ENCODE measurements around the gene CCDC85B.
A peak's percentile ranks its signal among the peaks of the same experiment; 100 is the strongest.

Gene CCDC85B

DNA sequence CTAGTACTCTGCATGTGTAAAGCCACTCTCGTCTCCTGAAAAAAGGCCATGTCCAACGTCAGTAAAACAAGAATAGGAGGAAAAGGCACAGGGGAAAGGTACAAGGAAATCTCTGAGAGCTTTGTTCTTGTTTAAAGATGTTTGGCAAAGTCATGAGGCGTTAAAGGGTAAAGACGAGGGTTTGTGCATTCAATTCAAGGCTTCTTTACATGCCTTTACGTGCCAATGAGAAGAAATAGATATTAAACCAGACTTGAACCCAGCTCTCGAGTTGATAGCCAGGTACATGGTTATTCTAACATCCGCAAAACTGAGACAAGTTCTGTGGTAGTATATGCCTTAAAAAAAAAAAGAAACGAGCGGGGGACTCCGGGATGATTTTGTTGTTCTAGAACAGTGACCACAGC lies 31.8 kb upstream of the CCDC85B start:
- H3K4me3 ChIP-seq (ENCODE audit: low read length), result peak overlapping the region; percentile 96
- H3K27me3 ChIP-seq (ENCODE audit: insufficient read depth, low read length), result no peaks in the 10 kb centered on the region
- H3K9me3 ChIP-seq (ENCODE audit: insufficient read depth, low read depth, low read length), result no peaks in the 10 kb centered on the region
- H3K27ac ChIP-seq (ENCODE audit: low read depth, low read length), result peak overlapping the region; percentile 96
- peaks cover 49% of the 10 kb centered on the region for H3K36me3 ChIP-seq (ENCODE audit: insufficient read depth, low read length)
- peak overlapping the region; percentile 96 for H3K9ac ChIP-seq (ENCODE audit: low read depth, low read length)
- 2% methylated on average over 10 of the region's 10 CpGs for WGBS
- H3K4me1 ChIP-seq (ENCODE audit: insufficient read depth, low read length), result peaks cover 7% of the 10 kb centered on the region

DNA sequence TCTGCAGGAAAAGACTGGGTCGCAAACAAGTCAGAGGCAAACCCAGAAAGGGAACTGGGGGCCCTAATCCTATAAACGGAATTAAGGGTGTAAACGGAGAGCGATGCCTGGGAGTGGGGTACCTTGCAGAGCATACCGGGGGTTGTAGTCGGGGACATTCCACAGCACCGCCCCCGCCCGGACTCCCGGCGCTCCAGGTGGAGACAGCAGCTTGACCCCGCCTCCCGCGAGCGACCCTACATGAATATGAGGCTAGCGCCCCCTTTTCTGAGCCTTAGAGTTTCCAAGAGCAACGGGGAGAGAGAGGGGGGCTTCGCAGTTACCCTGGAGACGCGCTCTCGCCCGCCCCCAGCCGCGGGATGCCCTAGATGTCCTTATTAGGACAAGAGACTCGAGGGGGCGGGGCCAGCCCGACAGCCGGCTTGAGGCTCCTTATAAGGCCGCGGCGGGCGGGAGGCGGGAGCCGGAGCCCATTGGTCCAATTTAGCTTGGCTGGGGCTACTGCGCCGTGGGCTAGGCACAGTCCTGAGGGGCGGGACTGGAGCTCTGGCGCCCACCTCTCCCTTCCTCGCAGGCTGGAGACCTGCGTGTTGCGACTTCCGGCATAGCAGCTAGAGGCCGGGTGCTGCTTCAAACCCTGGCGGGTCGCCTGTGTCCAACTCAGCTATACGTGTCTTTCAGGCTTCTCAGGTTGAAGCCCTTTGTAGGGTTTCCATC lies 31.2 kb upstream of the CCDC85B start:
- under 1% methylated on average over 46 of the region's 46 CpGs for WGBS

DNA sequence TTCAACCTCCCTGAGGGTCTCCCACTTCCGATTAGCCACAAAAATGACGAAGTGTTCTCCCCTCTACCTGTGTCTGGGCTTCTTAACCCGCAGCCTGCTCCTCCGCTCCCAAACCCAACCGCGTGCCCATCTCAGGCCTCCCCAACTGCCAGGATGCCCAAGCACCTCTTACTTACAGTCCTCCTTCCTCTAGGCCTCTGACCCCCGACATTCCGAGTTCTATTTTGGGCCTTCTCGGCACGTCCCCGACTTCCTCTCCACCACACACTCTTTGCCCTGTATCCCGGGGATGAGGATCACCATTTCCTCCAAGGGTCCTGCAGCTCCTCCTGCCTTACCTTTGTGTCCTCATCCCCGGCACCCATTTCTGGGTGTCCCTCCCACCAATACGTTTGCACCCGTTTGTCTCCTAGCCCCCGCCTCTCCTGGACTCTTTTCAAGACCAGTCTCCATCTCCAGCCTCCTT lies 30.6 kb upstream of the CCDC85B start:
- Histone ChIP-seq H3K36me3 (ENCODE audit: insufficient read depth, low read length) (peaks cover 49% of the 10 kb centered on the region), H3K4me3 (ENCODE audit: low read length) (peak overlapping the region; percentile 96), H3K9me3 (ENCODE audit: insufficient read depth, low read depth, low read length) (no peaks in the 10 kb centered on the region), H3K27me3 (ENCODE audit: insufficient read depth, low read length) (no peaks in the 10 kb centered on the region), H3K4me1 (ENCODE audit: insufficient read depth, low read length) (peaks cover 7% of the 10 kb centered on the region), H3K9ac (ENCODE audit: low read depth, low read length) (peak overlapping the region; percentile 96), H3K27ac (ENCODE audit: low read depth, low read length) (peak overlapping the region; percentile 96)
- WGBS, result 3% methylated on average over 16 of the region's 16 CpGs

More for the DNA sequence above, 31.2 kb upstream of the CCDC85B start:
- Histone ChIP-seq H3K9ac (ENCODE audit: low read depth, low read length) (peak overlapping the region; percentile 96), H3K27me3 (ENCODE audit: insufficient read depth, low read length) (no peaks in the 10 kb centered on the region), H3K27ac (ENCODE audit: low read depth, low read length) (peak overlapping the region; percentile 96), H3K4me1 (ENCODE audit: insufficient read depth, low read length) (peaks cover 7% of the 10 kb centered on the region), H3K4me3 (ENCODE audit: low read length) (peak overlapping the region; percentile 96), H3K36me3 (ENCODE audit: insufficient read depth, low read length) (peaks cover 49% of the 10 kb centered on the region), H3K9me3 (ENCODE audit: insufficient read depth, low read depth, low read length) (no peaks in the 10 kb centered on the region)

DNA sequence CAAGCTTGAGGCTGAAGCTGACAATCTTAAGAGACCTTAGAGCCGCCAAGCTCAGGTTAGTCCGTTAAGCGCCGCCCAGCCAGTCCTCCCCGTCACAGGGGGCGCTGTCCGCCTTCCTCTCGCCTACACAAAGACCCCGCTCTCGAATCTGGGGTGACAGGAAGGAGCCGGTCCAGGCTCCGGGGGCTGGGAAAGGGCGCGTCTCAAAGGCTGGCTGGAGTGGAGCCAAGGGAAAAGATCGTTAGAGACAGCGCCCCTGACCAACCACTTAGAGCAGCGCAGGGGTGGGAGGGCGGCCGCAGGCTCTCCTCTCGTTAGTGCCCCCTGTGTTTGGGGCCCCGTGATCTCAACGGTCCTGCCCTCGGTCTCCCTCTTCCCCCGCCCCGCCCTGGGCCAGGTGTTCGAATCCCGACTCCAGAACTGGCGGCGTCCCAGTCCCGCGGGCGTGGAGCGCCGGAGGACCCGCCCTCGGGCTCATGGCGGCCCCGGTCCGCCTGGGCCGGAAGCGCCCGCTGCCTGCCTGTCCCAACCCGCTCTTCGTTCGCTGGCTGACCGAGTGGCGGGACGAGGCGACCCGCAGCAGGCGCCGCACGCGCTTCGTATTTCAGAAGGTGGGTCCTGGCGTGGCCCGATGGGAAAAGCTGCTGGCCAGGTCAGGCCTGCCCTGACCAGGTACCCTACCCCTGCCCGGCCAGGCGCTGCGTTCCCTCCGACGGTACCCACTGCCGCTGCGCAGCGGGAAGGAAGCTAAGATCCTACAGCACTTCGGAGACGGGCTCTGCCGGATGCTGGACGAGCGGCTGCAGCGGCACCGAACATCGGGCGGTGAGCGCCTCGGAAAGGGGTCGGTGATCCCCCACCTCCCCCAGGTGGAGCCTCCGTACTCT lies 30.0 kb upstream of the CCDC85B start, which contains the start of gene MUS81:
Gene MUS81 (plus strand): TSS at position 156 of the 887 bp plus-strand sequence. CDS start 321 bp downstream, at position 477.
- WGBS, result under 1% methylated on average over 78 of the region's 78 CpGs
- H3K36me3 ChIP-seq (ENCODE audit: insufficient read depth, low read length), result peaks cover 49% of the 10 kb centered on the region
- H3K27ac ChIP-seq (ENCODE audit: low read depth, low read length), result peak within 1 kb of the TSS; percentile 96
- H3K9ac ChIP-seq (ENCODE audit: low read depth, low read length), result peak within 1 kb of the TSS; percentile 96
- peak within 1 kb of the TSS; percentile 96 for H3K4me3 ChIP-seq (ENCODE audit: low read length)
- H3K27me3 ChIP-seq (ENCODE audit: insufficient read depth, low read length), result no peaks in the 10 kb centered on the region
- H3K9me3 ChIP-seq (ENCODE audit: insufficient read depth, low read depth, low read length), result no peaks in the 10 kb centered on the region
- H3K4me1 ChIP-seq (ENCODE audit: insufficient read depth, low read length), result peaks cover 7% of the 10 kb centered on the region

DNA sequence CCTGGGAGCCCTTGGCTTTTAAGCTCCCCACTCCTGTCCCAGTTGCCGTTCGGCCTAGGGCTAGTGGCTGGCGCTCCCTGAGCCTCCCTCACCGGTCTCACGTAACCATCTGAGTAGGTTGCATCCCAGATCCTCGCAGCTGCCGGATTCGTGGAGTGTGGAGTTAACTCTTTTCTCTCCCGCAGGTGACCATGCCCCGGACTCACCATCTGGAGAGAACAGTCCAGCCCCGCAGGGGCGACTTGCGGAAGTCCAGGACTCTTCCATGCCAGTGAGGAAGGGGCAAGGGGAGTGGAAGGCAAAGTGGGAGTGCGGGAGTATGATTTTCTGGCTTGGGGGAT lies 29.3 kb upstream of the CCDC85B start:
- Histone ChIP-seq H3K4me3 (ENCODE audit: low read length) (peak overlapping the region; percentile 96), H3K27ac (ENCODE audit: low read depth, low read length) (peak overlapping the region; percentile 96), H3K27me3 (ENCODE audit: insufficient read depth, low read length) (no peaks in the 10 kb centered on the region), H3K9ac (ENCODE audit: low read depth, low read length) (peak overlapping the region; percentile 96), H3K9me3 (ENCODE audit: insufficient read depth, low read depth, low read length) (no peaks in the 10 kb centered on the region), H3K4me1 (ENCODE audit: insufficient read depth, low read length) (peaks cover 7% of the 10 kb centered on the region), H3K36me3 (ENCODE audit: insufficient read depth, low read length) (peaks cover 49% of the 10 kb centered on the region)
- WGBS, result 12% methylated on average over 14 of the region's 14 CpGs

DNA sequence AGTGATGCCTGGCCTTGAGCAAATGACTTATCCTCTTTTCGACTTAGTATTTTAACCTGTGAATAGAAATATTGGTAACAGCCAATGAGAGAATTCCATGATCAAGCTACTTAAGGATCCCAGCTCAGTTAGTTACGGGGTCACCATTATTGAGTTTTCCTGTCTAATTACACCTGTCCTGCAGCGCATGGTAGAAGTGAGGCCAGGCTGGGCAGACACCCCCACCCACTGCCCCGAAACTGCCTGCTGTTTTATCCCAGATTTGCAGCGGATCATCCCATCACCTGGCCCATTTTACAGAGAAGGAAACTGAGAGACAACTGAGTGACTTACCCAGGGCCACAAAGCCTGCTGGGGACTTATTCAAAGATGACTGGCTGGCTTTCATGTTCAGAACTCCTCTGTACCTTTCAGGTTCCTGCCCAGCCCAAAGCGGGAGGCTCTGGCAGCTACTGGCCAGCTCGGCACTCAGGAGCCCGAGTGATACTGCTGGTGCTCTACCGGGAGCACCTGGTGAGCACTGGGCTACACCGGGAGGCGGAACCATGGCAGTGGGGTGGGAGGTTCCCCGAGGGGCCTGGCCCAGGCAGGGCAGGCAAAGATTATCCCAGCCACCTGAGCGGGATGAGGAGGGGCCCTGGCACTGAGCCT lies 28.8 kb upstream of the CCDC85B start:
- Histone ChIP-seq H3K4me3 (ENCODE audit: low read length) (peak overlapping the region; percentile 96), H3K4me1 (ENCODE audit: insufficient read depth, low read length) (peaks cover 7% of the 10 kb centered on the region), H3K9me3 (ENCODE audit: insufficient read depth, low read depth, low read length) (no peaks in the 10 kb centered on the region), H3K27me3 (ENCODE audit: insufficient read depth, low read length) (no peaks in the 10 kb centered on the region), H3K36me3 (ENCODE audit: insufficient read depth, low read length) (peaks cover 49% of the 10 kb centered on the region), H3K9ac (ENCODE audit: low read depth, low read length) (peak overlapping the region; percentile 96), H3K27ac (ENCODE audit: low read depth, low read length) (no peak overlapping the region)
- WGBS, result 94% methylated on average over 13 of the region's 13 CpGs

DNA sequence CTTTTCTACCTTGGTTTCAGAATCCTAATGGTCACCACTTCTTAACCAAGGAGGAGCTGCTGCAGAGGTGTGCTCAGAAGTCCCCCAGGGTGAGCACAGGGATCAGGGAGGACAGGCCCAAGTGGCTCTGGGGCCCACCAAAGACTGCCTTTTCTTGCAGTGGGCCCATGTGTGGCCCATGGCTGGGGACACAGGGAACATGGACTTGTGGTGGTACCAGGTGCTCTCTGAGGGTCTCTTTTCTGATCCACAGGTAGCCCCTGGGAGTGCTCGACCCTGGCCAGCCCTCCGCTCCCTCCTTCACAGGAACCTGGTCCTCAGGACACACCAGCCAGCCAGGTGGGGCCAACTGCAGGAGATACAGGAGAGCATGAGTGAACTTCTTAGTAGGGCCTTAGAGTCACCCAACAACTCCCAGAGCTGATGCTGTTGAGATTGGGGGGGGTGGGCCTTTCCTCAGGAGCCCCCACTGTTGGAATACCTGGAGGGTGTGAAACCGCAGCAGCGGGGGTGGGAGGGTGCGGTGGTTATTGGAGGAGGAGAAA lies 28.2 kb upstream of the CCDC85B start:
- WGBS, result 76% methylated on average over 5 of the region's 5 CpGs
- peaks cover 52% of the 10 kb centered on the region for H3K36me3 ChIP-seq (ENCODE audit: insufficient read depth, low read length)
- 0 out of 2 replicates have a peak overlapping the region, but pooled peaks have one; percentile 96 for H3K4me3 ChIP-seq (ENCODE audit: low read length)
- H3K4me1 ChIP-seq (ENCODE audit: insufficient read depth, low read length), result peaks cover 7% of the 10 kb centered on the region
- H3K27me3 ChIP-seq (ENCODE audit: insufficient read depth, low read length), result no peaks in the 10 kb centered on the region
- no peak overlapping the region for H3K9ac ChIP-seq (ENCODE audit: low read depth, low read length)
- no peak overlapping the region for H3K27ac ChIP-seq (ENCODE audit: low read depth, low read length)
- H3K9me3 ChIP-seq (ENCODE audit: insufficient read depth, low read depth, low read length), result no peaks in the 10 kb centered on the region

DNA sequence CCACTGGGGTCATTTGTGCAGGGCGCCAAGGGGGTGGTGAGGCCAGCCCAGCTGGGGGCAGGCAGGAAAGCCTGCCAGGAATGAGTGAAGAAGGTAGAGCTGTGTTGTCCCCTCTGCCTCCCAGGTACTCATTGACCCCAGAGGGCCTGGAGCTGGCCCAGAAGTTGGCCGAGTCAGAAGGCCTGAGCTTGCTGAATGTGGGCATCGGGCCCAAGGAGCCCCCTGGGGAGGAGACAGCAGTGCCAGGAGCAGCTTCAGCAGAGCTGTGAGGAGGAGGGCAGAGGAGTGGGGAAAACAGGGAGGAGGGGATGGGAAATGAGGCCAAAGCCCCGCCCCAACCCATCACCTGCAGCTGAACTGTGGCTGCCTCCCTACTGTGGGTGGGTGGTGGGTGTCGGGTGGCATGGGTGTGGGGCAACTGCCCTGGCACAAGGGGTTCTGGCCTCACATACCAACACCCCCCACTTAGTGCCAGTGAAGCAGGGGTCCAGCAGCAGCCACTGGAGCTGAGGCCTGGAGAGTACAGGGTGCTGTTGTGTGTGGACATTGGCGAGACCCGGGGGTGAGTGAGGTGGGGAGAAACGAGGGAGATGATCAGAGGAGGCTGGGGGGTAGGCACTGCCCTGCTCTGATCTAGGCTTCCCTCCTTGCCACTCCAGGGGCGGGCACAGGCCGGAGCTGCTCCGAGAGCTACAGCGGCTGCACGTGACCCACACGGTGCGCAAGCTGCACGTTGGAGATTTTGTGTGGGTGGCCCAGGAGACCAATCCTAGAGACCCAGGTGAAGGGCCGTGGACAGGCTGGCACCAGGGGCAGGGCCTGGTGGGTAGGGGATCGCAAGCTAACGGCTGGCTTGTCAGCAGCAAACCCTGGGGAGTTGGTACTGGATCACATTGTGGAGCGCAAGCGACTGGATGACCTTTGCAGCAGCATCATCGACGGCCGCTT lies 27.3 kb upstream of the CCDC85B start:
- no peak overlapping the region for H3K4me3 ChIP-seq (ENCODE audit: low read length)
- no peaks in the 10 kb centered on the region for H3K27me3 ChIP-seq (ENCODE audit: insufficient read depth, low read length)
- no peak overlapping the region for H3K9ac ChIP-seq (ENCODE audit: low read depth, low read length)
- 95% methylated on average over 23 of the region's 24 CpGs for WGBS
- H3K4me1 ChIP-seq (ENCODE audit: insufficient read depth, low read length), result peaks cover 7% of the 10 kb centered on the region
- H3K36me3 ChIP-seq (ENCODE audit: insufficient read depth, low read length), result peaks cover 52% of the 10 kb centered on the region
- no peaks in the 10 kb centered on the region for H3K9me3 ChIP-seq (ENCODE audit: insufficient read depth, low read depth, low read length)
- no peak overlapping the region for H3K27ac ChIP-seq (ENCODE audit: low read depth, low read length)

DNA sequence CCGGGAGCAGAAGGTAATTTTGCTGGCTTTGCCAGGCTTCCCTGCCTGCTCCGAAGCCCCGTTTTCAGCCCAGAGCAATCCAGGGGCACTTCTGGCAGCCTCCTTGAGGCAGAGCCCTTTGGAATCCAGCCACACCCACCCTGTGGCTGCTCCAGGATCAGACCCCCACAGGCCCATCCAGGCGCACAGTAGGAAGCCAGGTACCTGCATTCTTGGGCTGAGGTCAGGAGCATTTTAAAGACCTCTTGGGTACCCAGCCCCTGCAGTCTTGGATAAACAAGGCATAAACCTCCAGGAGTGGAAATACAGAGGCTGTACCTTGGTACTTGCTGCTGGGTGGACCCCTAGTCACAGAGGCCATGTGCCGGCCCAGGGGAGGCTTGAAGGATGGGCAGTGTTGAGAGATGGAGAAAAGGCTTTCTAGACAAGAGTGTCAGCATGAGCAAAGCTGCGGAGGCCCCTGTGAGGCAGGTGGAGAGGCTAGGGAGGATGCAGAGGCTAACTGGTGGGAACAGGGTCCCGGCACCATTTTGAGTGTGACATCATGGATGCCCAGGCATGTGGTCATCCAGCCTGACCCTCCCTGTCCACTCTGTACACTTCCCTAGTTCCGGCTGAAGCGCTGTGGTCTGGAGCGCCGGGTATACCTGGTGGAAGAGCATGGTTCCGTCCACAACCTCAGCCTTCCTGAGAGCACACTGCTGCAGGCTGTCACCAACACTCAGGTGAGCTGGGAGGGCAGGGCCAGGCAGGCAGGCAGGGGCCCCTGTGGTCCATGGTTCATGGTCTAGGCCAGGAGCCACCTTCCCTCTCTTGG lies 26.4 kb upstream of the CCDC85B start:
- Histone ChIP-seq H3K36me3 (ENCODE audit: insufficient read depth, low read length) (peaks cover 52% of the 10 kb centered on the region), H3K4me3 (ENCODE audit: low read length) (no peak overlapping the region), H3K27ac (ENCODE audit: low read depth, low read length) (no peak overlapping the region), H3K9ac (ENCODE audit: low read depth, low read length) (no peak overlapping the region), H3K4me1 (ENCODE audit: insufficient read depth, low read length) (peaks cover 7% of the 10 kb centered on the region), H3K27me3 (ENCODE audit: insufficient read depth, low read length) (no peaks in the 10 kb centered on the region), H3K9me3 (ENCODE audit: insufficient read depth, low read depth, low read length) (no peaks in the 10 kb centered on the region)
- 87% methylated on average over 12 of the region's 12 CpGs for WGBS
